Neural cell (in vitro differentiated cells): ENCODE results near the gene RTP2.

Experiments
- EP300 ChIP-seq: fragments of 450-650 bp; conservative IDR thresholded peaks from 2 replicates; pipeline ENCODE4 v1.6.1; 2014; ENCODE audit warnings: antibody characterized with exemption, mild to moderate bottlenecking, moderate library complexity; ENCODE audit not compliant: poor library complexity, severe bottlenecking
- EZH2 ChIP-seq: fragments of 200-600, 300-800 bp; shearing (Covaris generic), sonication (generic); IDR thresholded peaks from 2 replicates; pipeline ENCODE4 v1.6.1; 2014; ENCODE audit warnings: antibody characterized with exemption, low read length, borderline replicate concordance, mild to moderate bottlenecking; ENCODE audit not compliant: insufficient read depth, poor library complexity, severe bottlenecking
- MXI1 ChIP-seq: fragments of 450-650 bp; conservative IDR thresholded peaks from 2 replicates; pipeline ENCODE4 v1.6.1; 2014; ENCODE audit warnings: antibody characterized with exemption, mild to moderate bottlenecking; ENCODE audit not compliant: poor library complexity, severe bottlenecking
- POLR2AphosphoS5 ChIP-seq: IDR thresholded peaks from 2 replicates; pipeline ENCODE4 v1.6.1; 2012
- RAD21 ChIP-seq: fragments of 450-650 bp; conservative IDR thresholded peaks from 2 replicates; pipeline ENCODE4 v1.6.1; 2014; ENCODE audit warnings: antibody characterized with exemption, mild to moderate bottlenecking, moderate library complexity
- REST ChIP-seq: IDR thresholded peaks from 2 replicates; pipeline ENCODE4 v1.6.1; 2012; ENCODE audit warnings: borderline replicate concordance
- TAF1 ChIP-seq: IDR thresholded peaks from 2 replicates; pipeline ENCODE4 v1.6.1; 2012; ENCODE audit warnings: low read depth
- TF ChIP-seq, protein P1 (sequence below): fragments of 450-650 bp; IDR thresholded peaks from 2 replicates; pipeline ENCODE4 v1.5.1; 2014; ENCODE audit warnings: antibody characterized with exemption, mild to moderate bottlenecking, moderate library complexity; ENCODE audit not compliant: poor library complexity, severe bottlenecking

DNA sequence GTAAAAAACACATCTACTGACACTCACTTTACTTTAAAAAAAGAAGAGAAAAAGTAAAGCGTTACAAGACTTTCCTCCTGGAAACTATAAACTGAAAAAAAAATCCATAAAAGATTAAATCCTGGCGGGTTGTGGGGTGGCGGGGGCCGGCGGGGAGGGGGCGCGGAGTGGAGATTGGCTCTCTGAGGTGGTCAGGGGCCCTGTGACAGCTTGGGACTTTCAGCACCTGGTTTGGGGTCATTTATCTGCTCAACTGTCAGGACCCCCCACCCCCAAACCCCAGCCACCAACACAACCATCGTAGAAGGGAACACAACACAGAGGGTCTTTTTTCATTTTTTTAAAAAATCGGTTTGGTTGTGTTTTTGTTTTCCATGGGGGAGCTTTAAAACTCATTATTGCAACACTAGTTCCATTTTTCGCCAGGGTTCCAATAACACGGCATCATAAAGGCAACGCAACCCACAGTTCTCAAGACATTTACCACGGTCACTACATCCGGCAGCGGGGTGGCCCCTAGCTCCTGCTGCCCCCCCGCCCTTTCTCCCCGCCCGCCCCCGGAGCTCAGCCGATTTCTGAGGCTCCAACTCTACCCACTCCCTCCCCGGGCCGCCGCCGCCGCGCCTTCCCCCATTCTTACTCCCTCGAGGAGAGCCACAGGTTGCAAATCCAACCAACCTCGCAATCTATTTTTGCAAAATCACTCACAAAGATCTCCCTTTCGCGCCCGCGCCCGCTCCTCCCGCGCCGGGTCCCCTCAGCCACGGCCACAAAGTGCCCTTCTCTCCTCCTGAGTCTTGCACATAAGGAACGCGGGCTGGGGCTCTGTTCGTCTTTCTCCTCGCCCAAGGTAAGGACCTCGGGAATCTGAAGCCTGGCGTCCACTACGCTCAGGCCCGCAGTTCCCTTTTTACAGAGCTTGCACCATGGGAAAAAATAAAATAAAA, 41.1 kb upstream of the RTP2 start:
- TF ChIP-seq, protein P1, sequence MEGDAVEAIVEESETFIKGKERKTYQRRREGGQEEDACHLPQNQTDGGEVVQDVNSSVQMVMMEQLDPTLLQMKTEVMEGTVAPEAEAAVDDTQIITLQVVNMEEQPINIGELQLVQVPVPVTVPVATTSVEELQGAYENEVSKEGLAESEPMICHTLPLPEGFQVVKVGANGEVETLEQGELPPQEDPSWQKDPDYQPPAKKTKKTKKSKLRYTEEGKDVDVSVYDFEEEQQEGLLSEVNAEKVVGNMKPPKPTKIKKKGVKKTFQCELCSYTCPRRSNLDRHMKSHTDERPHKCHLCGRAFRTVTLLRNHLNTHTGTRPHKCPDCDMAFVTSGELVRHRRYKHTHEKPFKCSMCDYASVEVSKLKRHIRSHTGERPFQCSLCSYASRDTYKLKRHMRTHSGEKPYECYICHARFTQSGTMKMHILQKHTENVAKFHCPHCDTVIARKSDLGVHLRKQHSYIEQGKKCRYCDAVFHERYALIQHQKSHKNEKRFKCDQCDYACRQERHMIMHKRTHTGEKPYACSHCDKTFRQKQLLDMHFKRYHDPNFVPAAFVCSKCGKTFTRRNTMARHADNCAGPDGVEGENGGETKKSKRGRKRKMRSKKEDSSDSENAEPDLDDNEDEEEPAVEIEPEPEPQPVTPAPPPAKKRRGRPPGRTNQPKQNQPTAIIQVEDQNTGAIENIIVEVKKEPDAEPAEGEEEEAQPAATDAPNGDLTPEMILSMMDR, result no peak
- no peak for TF ChIP-seq EZH2
- no peak for TF ChIP-seq EP300
- TF ChIP-seq TAF1, result no peak
- no peak for TF ChIP-seq POLR2AphosphoS5
- TF ChIP-seq REST, result no peak
- no peak for TF ChIP-seq MXI1
- TF ChIP-seq RAD21, result no peak
